Measurements from ENCODE around the gene CTNNA2. TPM values are rescaled to one million over a fixed set of nuclear protein-coding genes. Genes with fewer than 3 reads are reported as not detected.

CTNNA2 gene
- total and polyA plus RNA-seq, 11 donors, result 0.20 to 0.81 TPM; not detected in 9

DNA sequence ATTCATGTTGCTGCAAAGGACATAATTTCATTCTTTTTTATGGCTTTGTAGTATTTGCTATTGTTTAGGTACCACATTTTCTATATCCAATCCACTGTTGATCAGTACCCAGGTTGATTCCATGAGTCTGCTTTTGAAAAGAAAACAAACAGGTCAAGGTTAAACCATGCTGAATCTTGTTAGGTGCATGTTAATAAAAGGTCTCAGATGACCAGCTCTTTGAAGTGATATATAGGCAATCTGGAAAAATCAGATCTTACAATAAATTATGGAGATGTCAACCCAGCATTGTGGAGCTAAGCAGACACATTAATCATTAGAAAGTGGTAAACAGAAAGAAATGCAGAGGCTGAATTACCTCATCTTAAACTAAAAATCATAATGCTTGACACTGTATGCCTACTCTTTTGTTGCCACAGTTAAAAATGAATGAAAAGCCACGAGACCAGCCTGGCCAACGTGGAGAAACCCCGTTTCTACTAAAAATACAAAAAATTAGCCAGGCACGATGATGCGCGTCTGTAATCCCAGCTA is 246.0 kb downstream of the CTNNA2 start:
- Histone ChIP-seq H3K36me3 (no peaks in the 10 kb centered on the region), H3K9me3 (no peaks in the 10 kb centered on the region), H3K27me3 (no peaks in the 10 kb centered on the region), H3K4me1 (no peaks in the 10 kb centered on the region), H3K27ac (no peak overlapping the region), H3K4me3 (no peak overlapping the region)
- no peak for ATAC-seq
- WGBS, 4 donors, result 74 to 78% (median 77%) methylated on average over 6 of the region's 6 CpGs
- intact Hi-C loops (cut with DNase I), result no loop called here
- no peak for TF ChIP-seq POLR2A (IDR thresholded peaks at IDR 0.05)
- TF ChIP-seq, protein P1, sequence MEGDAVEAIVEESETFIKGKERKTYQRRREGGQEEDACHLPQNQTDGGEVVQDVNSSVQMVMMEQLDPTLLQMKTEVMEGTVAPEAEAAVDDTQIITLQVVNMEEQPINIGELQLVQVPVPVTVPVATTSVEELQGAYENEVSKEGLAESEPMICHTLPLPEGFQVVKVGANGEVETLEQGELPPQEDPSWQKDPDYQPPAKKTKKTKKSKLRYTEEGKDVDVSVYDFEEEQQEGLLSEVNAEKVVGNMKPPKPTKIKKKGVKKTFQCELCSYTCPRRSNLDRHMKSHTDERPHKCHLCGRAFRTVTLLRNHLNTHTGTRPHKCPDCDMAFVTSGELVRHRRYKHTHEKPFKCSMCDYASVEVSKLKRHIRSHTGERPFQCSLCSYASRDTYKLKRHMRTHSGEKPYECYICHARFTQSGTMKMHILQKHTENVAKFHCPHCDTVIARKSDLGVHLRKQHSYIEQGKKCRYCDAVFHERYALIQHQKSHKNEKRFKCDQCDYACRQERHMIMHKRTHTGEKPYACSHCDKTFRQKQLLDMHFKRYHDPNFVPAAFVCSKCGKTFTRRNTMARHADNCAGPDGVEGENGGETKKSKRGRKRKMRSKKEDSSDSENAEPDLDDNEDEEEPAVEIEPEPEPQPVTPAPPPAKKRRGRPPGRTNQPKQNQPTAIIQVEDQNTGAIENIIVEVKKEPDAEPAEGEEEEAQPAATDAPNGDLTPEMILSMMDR (IDR thresholded peaks at IDR 0.05), result no peak
- no peak for DNase-seq

GRCh38 chr2:79770926-79771325 is 258.1 kb downstream of the CTNNA2 start:
- no peaks in the 10 kb centered on the region for H3K9me3 ChIP-seq
- no peak for ATAC-seq
- H3K4me1 ChIP-seq, result no peaks in the 10 kb centered on the region
- intact Hi-C loops (cut with DNase I), result no loop called here
- WGBS, 4 donors, result 61 to 75% (median 66%) methylated on average over 3 of the region's 3 CpGs
- DNase-seq, result no peak
- TF ChIP-seq POLR2A (IDR thresholded peaks at IDR 0.05), result no peak
- no peaks in the 10 kb centered on the region for H3K36me3 ChIP-seq
- H3K27me3 ChIP-seq, result no peaks in the 10 kb centered on the region
- no peak overlapping the region for H3K4me3 ChIP-seq
- H3K27ac ChIP-seq, result no peak overlapping the region

DNA sequence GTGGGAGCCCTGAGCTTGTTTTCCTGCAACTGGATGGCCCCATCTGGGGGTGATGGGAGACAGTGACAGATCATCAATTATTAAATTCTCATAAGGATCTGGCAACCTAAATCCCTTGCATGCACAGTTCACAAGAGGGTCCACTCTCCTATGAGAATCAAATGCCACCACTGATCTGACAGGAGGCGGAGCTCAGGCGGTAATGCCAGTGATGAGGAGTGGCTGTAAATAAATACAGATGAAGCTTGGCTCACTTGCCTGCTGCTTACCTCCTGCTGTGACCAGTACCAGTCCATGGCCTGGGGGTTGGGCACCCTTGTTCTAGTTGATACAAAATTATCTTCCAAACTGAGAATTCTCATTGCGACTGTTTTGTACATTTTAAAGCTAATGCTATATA is 258.6 kb downstream of the CTNNA2 start:
- no peak for DNase-seq
- H3K36me3 ChIP-seq, result no peaks in the 10 kb centered on the region
- no peaks in the 10 kb centered on the region for H3K27me3 ChIP-seq
- intact Hi-C loops (cut with DNase I), result no loop called here
- H3K4me3 ChIP-seq, result no peak overlapping the region
- no peak overlapping the region for H3K27ac ChIP-seq
- 73 to 93% (median 84%) methylated on average over 3 of the region's 3 CpGs for WGBS, 4 donors
- no peaks in the 10 kb centered on the region for H3K4me1 ChIP-seq
- no peak for TF ChIP-seq POLR2A (IDR thresholded peaks at IDR 0.05)
- TF ChIP-seq, protein P1 (IDR thresholded peaks at IDR 0.05), result no peak
- no peak for ATAC-seq
- no peaks in the 10 kb centered on the region for H3K9me3 ChIP-seq

GRCh38 chr2:79774016-79774415 is 261.2 kb downstream of the CTNNA2 start:
- DNase-seq, result no peak
- Histone ChIP-seq H3K27me3 (no peaks in the 10 kb centered on the region), H3K4me3 (no peak overlapping the region), H3K36me3 (no peaks in the 10 kb centered on the region), H3K4me1 (no peaks in the 10 kb centered on the region), H3K27ac (no peak overlapping the region), H3K9me3 (no peaks in the 10 kb centered on the region)
- TF ChIP-seq, protein P1 (IDR thresholded peaks at IDR 0.05), result no peak
- no peak for TF ChIP-seq POLR2A (IDR thresholded peaks at IDR 0.05)
- no peak for ATAC-seq
- intact Hi-C loops (cut with DNase I), result no loop called here
- WGBS, 4 donors, result 83 to 94% (median 87%) methylated on average over 2 of the region's 2 CpGs

GRCh38 chr2:79776461-79776860 is 263.6 kb downstream of the CTNNA2 start:
- ATAC-seq, result no peak

More at GRCh38 chr2:79776461-79776860, 263.6 kb downstream of the CTNNA2 start:
- Histone ChIP-seq H3K36me3 (no peaks in the 10 kb centered on the region), H3K9me3 (no peaks in the 10 kb centered on the region), H3K27ac (no peak overlapping the region), H3K4me3 (no peak overlapping the region), H3K27me3 (no peaks in the 10 kb centered on the region), H3K4me1 (no peaks in the 10 kb centered on the region)
- no peak for DNase-seq
- WGBS, 4 donors, result 87 to 89% (median 88%) methylated on average over 2 of the region's 2 CpGs
- intact Hi-C loops (cut with DNase I), result no loop called here
- no peak for TF ChIP-seq POLR2A (IDR thresholded peaks at IDR 0.05)
- TF ChIP-seq, protein P1 (IDR thresholded peaks at IDR 0.05), result no peak
